WTC11 (cell line): ENCODE results near the gene SPR. TPM values are rescaled to one million over a fixed set of nuclear protein-coding genes. Genes with fewer than 3 reads are reported as not detected.

Experiments used
- ATAC-seq: fragments of 200-7000 bp; cut with Tn5 transposase; 2 replicates; pipeline ENCODE4 v1.10.0; 2021; ENCODE audit warnings: mild to moderate bottlenecking, moderate library complexity
- CTCF ChIA-PET: fragments of 300-600 bp; sonication (Branson Sonifier 250); formaldehyde crosslinking; loops from one replicate; lab custom pipeline; 2021; ENCODE audit warnings: antibody characterized with exemption; lab: Charles Lee
- POLR2A ChIA-PET: fragments of 350-600 bp; sonication (Branson Sonifier 250); formaldehyde crosslinking; loops from one replicate; lab custom pipeline; 2021; ENCODE audit warnings: antibody characterized with exemption; lab: Charles Lee
- DNase-seq: peaks from one replicate; pipeline ENCODE4 v3.0.0; 2021; ENCODE audit warnings: low spot score
- H3K27ac Mint-ChIP-seq: 2 replicates; pipeline ENCODE4 v1.8.0; 2021; ENCODE audit warnings: mixed read lengths
- H3K27me3 Mint-ChIP-seq: 2 replicates; pipeline ENCODE4 v1.8.0; 2021; ENCODE audit warnings: low read depth, mild to moderate bottlenecking, moderate library complexity, mixed read lengths
- H3K36me3 Mint-ChIP-seq: 2 replicates; pipeline ENCODE4 v1.8.0; 2021; ENCODE audit warnings: mixed read lengths
- H3K4me1 Mint-ChIP-seq: 2 replicates; pipeline ENCODE4 v1.8.0; 2022; ENCODE audit warnings: mixed read lengths
- H3K4me3 Mint-ChIP-seq: 2 replicates; pipeline ENCODE4 v1.8.0; 2021; ENCODE audit warnings: mild to moderate bottlenecking, moderate library complexity, mixed read lengths
- H3K9me3 Mint-ChIP-seq: 2 replicates; pipeline ENCODE4 v1.8.0; 2021; ENCODE audit warnings: mixed read lengths
- ATF1 ChIP-seq: sonication (generic); formaldehyde crosslinking; IDR thresholded peaks from 2 replicates; pipeline ENCODE4 v1.8.1; 2023; ENCODE audit warnings: mild to moderate bottlenecking, moderate library complexity, missing genetic modification reagents
- CDX4 ChIP-seq: fragments of 250-450 bp; sonication (Bioruptor Pico); IDR thresholded peaks from 2 replicates; pipeline ENCODE4 v1.9.0; 2021; ENCODE audit warnings: moderate library complexity, mild to moderate bottlenecking, inconsistent platforms, borderline replicate concordance
- ERG ChIP-seq: fragments of 250-450 bp; sonication (Bioruptor Pico); IDR thresholded peaks from 2 replicates; pipeline ENCODE4 v1.8.0; 2021; ENCODE audit warnings: mild to moderate bottlenecking
- ESRRA ChIP-seq: sonication (generic); formaldehyde crosslinking; IDR thresholded peaks from 2 replicates; pipeline ENCODE4 v1.8.1; 2022; ENCODE audit warnings: mild to moderate bottlenecking, missing genetic modification reagents, borderline replicate concordance
- ETV6 ChIP-seq: sonication (generic); formaldehyde crosslinking; IDR thresholded peaks from 2 replicates; pipeline ENCODE4 v1.8.1; 2022; ENCODE audit warnings: mild to moderate bottlenecking, missing genetic modification reagents
- FOXP1 ChIP-seq: sonication (generic); formaldehyde crosslinking; IDR thresholded peaks from 2 replicates; pipeline ENCODE4 v1.8.0; 2022; ENCODE audit warnings: missing genetic modification reagents, mild to moderate bottlenecking, moderate library complexity, borderline replicate concordance
- GRHL2 ChIP-seq: fragments of 250-450 bp; sonication (Bioruptor Pico); IDR thresholded peaks from 2 replicates; pipeline ENCODE4 v1.8.0; 2022; ENCODE audit warnings: mild to moderate bottlenecking, moderate library complexity; ENCODE audit not compliant: insufficient replicate concordance, severe bottlenecking
- OVOL2 ChIP-seq: fragments of 250-450 bp; sonication (Bioruptor Pico); IDR thresholded peaks from 2 replicates; pipeline ENCODE4 v1.9.0; 2021; ENCODE audit warnings: mild to moderate bottlenecking, borderline replicate concordance
- PREB ChIP-seq: sonication (generic); formaldehyde crosslinking; IDR thresholded peaks from 2 replicates; pipeline ENCODE4 v1.8.1; 2022; ENCODE audit warnings: mild to moderate bottlenecking, missing genetic modification reagents, moderate library complexity, borderline replicate concordance
- PRRX2 ChIP-seq: fragments of 250-450 bp; sonication (Bioruptor Pico); IDR thresholded peaks from 2 replicates; pipeline ENCODE4 v1.8.0; 2021; ENCODE audit warnings: mild to moderate bottlenecking
- TCF7 ChIP-seq: sonication (generic); formaldehyde crosslinking; IDR thresholded peaks from 2 replicates; pipeline ENCODE4 v1.8.0; 2022; ENCODE audit warnings: mild to moderate bottlenecking, low read depth, missing genetic modification reagents, moderate library complexity
- TEAD1 ChIP-seq: sonication (generic); formaldehyde crosslinking; IDR thresholded peaks from 2 replicates; pipeline ENCODE4 v1.8.0; 2022; ENCODE audit warnings: mild to moderate bottlenecking, missing genetic modification reagents
- ZBTB21 ChIP-seq: sonication (generic); formaldehyde crosslinking; IDR thresholded peaks from 2 replicates; pipeline ENCODE4 v1.8.1; 2023; ENCODE audit warnings: mild to moderate bottlenecking, missing genetic modification reagents, borderline replicate concordance
- ZNF138 ChIP-seq: sonication (generic); formaldehyde crosslinking; conservative IDR thresholded peaks from 2 replicates; pipeline ENCODE4 v1.8.1; 2022; ENCODE audit warnings: mild to moderate bottlenecking, moderate library complexity, missing genetic modification reagents
- total RNA-seq: library from RNA; stranded (reverse); gene quantifications from 3 replicates; pipeline ENCODE4 v1.2.3, GENCODE V29; 2021
- TF ChIP-seq, protein P1 (sequence below): sonication (generic); formaldehyde crosslinking; IDR thresholded peaks from 2 replicates; pipeline ENCODE4 v1.8.0; 2022; ENCODE audit warnings: mild to moderate bottlenecking, missing genetic modification reagents
- TF ChIP-seq, protein P2 (sequence below): sonication (generic); formaldehyde crosslinking; conservative IDR thresholded peaks from 2 replicates; pipeline ENCODE4 v1.8.1; 2022; ENCODE audit warnings: mild to moderate bottlenecking, missing genetic modification reagents
- TF ChIP-seq, protein P3 (sequence below): sonication (generic); formaldehyde crosslinking; IDR thresholded peaks from 2 replicates; pipeline ENCODE4 v1.8.1; 2023; ENCODE audit warnings: mild to moderate bottlenecking, missing genetic modification reagents, borderline replicate concordance
- TF ChIP-seq, protein P4 (sequence below): sonication (generic); formaldehyde crosslinking; IDR thresholded peaks from 2 replicates; pipeline ENCODE4 v1.8.1; 2023; ENCODE audit warnings: mild to moderate bottlenecking, missing genetic modification reagents
- TF ChIP-seq, protein P5 (sequence below): sonication (generic); formaldehyde crosslinking; IDR thresholded peaks from 2 replicates; pipeline ENCODE4 v1.8.1; 2022; ENCODE audit warnings: low read depth, mild to moderate bottlenecking, moderate library complexity, missing genetic modification reagents, borderline replicate concordance

Gene SPR
- total RNA-seq, 1 experiment from 2014 or later, result 9.4 TPM

GRCh38 chr2:72863046-72863445 lies 24.2 kb upstream of the SPR start:
- no peak overlapping the region for H3K27ac Mint-ChIP-seq
- peaks cover 16% of the 10 kb centered on the region for H3K27me3 Mint-ChIP-seq
- POLR2A ChIA-PET, result interaction anchor here (0.6 to 1.0 kb wide), 2 partner anchors 47 to 1162 kb away, joined by 3 to 10 read pairs; no protein-coding TSS in a partner anchor
- H3K4me1 Mint-ChIP-seq, result peaks cover 20% of the 10 kb centered on the region
- peak; percentile 34 for DNase-seq
- ATAC-seq, result peak; percentile 28
- no peaks in the 10 kb centered on the region for H3K36me3 Mint-ChIP-seq
- TF ChIP-seq, protein P1, sequence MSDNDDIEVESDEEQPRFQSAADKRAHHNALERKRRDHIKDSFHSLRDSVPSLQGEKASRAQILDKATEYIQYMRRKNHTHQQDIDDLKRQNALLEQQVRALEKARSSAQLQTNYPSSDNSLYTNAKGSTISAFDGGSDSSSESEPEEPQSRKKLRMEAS (CRISPR knock-in tag), result no peak
- TF ChIP-seq, protein P2, sequence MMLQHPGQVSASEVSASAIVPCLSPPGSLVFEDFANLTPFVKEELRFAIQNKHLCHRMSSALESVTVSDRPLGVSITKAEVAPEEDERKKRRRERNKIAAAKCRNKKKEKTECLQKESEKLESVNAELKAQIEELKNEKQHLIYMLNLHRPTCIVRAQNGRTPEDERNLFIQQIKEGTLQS, result no peak
- no peak for TF ChIP-seq PRRX2 (CRISPR knock-in tag)
- no peak for TF ChIP-seq GRHL2 (CRISPR knock-in tag)
- TF ChIP-seq ZNF138 (CRISPR knock-in tag), result no peak
- TF ChIP-seq, protein P3, sequence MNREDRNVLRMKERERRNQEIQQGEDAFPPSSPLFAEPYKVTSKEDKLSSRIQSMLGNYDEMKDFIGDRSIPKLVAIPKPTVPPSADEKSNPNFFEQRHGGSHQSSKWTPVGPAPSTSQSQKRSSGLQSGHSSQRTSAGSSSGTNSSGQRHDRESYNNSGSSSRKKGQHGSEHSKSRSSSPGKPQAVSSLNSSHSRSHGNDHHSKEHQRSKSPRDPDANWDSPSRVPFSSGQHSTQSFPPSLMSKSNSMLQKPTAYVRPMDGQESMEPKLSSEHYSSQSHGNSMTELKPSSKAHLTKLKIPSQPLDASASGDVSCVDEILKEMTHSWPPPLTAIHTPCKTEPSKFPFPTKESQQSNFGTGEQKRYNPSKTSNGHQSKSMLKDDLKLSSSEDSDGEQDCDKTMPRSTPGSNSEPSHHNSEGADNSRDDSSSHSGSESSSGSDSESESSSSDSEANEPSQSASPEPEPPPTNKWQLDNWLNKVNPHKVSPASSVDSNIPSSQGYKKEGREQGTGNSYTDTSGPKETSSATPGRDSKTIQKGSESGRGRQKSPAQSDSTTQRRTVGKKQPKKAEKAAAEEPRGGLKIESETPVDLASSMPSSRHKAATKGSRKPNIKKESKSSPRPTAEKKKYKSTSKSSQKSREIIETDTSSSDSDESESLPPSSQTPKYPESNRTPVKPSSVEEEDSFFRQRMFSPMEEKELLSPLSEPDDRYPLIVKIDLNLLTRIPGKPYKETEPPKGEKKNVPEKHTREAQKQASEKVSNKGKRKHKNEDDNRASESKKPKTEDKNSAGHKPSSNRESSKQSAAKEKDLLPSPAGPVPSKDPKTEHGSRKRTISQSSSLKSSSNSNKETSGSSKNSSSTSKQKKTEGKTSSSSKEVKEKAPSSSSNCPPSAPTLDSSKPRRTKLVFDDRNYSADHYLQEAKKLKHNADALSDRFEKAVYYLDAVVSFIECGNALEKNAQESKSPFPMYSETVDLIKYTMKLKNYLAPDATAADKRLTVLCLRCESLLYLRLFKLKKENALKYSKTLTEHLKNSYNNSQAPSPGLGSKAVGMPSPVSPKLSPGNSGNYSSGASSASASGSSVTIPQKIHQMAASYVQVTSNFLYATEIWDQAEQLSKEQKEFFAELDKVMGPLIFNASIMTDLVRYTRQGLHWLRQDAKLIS (CRISPR knock-in tag), result no peak
- no peak for TF ChIP-seq ERG
- TF ChIP-seq, all 79 proteins: peak for 0
- CTCF ChIA-PET, result interaction anchor here (0.6 to 5.0 kb wide), 66 partner anchors 8 to 1287 kb away, joined by 3 to 55 read pairs (median 5); partner anchors contain the start of genes EMX1, PRADC1 and SPR
- Mint-ChIP-seq H3K4me3 (peak overlapping the region; percentile 73), H3K9me3 (no peaks in the 10 kb centered on the region)

DNA sequence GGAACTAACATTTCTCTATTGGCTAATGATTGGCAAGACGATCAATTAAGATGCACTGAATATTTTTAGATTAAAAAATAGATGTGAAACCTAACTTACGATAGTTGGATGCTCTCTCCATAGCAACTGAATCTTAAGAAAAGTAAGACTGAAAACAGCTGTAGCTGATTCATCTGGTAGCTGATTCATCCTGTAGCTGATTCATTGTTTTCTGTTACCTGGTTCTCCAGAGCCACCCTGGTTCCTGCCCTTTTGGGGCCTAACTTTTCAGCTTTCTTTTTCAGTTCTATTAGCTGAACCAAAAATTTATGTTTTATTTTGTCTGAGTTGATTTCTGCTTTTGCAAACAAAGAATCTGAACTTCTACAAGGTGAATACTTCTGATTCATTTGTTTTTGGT lies 22.7 kb upstream of the SPR start:
- CTCF ChIA-PET, result interaction anchor here (1.2 to 4.1 kb wide), 2 partner anchors 22 to 49 kb away, joined by 4 to 54 read pairs; partner anchors contain the start of gene SPR
- Mint-ChIP-seq H3K27ac (no peak overlapping the region), H3K9me3 (no peaks in the 10 kb centered on the region), H3K4me1 (peaks cover 20% of the 10 kb centered on the region), H3K27me3 (peaks cover 16% of the 10 kb centered on the region), H3K36me3 (no peaks in the 10 kb centered on the region), H3K4me3 (no peak overlapping the region)
- DNase-seq, result no peak
- TF ChIP-seq OVOL2 (CRISPR knock-in tag), result no peak
- no peak for TF ChIP-seq PREB (CRISPR knock-in tag)
- TF ChIP-seq, protein P4, sequence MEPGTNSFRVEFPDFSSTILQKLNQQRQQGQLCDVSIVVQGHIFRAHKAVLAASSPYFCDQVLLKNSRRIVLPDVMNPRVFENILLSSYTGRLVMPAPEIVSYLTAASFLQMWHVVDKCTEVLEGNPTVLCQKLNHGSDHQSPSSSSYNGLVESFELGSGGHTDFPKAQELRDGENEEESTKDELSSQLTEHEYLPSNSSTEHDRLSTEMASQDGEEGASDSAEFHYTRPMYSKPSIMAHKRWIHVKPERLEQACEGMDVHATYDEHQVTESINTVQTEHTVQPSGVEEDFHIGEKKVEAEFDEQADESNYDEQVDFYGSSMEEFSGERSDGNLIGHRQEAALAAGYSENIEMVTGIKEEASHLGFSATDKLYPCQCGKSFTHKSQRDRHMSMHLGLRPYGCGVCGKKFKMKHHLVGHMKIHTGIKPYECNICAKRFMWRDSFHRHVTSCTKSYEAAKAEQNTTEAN (CRISPR knock-in tag), result no peak
- TF ChIP-seq ZBTB21 (CRISPR knock-in tag), result no peak
- TF ChIP-seq FOXP1, result no peak
- TF ChIP-seq ETV6 (CRISPR knock-in tag), result no peak
- TF ChIP-seq TEAD1 (CRISPR knock-in tag), result no peak
- no peak for TF ChIP-seq ESRRA (CRISPR knock-in tag)
- TF ChIP-seq ATF1 (CRISPR knock-in tag), result no peak
- TF ChIP-seq ZNF138 (CRISPR knock-in tag), result no peak
- TF ChIP-seq CDX4 (CRISPR knock-in tag), result no peak
- TF ChIP-seq, protein P5, sequence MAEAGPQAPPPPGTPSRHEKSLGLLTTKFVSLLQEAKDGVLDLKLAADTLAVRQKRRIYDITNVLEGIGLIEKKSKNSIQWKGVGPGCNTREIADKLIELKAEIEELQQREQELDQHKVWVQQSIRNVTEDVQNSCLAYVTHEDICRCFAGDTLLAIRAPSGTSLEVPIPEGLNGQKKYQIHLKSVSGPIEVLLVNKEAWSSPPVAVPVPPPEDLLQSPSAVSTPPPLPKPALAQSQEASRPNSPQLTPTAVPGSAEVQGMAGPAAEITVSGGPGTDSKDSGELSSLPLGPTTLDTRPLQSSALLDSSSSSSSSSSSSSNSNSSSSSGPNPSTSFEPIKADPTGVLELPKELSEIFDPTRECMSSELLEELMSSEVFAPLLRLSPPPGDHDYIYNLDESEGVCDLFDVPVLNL (CRISPR knock-in tag), result no peak
- TF ChIP-seq TCF7 (CRISPR knock-in tag), result no peak
- TF ChIP-seq, protein P2, result no peak
- POLR2A ChIA-PET, result interaction anchor here (0.7 kb wide), 1 partner anchor 59 kb away, joined by 5 read pairs; no protein-coding TSS in a partner anchor
- no peak for ATAC-seq
